Body of pancreas (tissue), 4 donors: ENCODE results near the gene MSN. TPM values are rescaled to one million over a fixed set of nuclear protein-coding genes. Genes with fewer than 3 reads are reported as not detected.
"Not testable (repeated sequence)": the region's sequence is repeated elsewhere in the genome, so short reads cannot be mapped to it uniquely, and the experiment has no call there.

Experiments used
- ATAC-seq: fragments of 150-250 bp; one replicate; pipeline ENCODE4 v1.9.1; 2016
- DNase-seq, 4 donors: peaks; one replicate each; pipeline ENCODE4 v3.0.0-alpha.2; 2019
- H3K27ac ChIP-seq, 4 donors: fragments of 200-600 bp; sonication (generic); 1 replicate in 3 of 4; 2 replicates in 1 of 4; pipeline versions ENCODE4 v1.5.1 to v1.6.1; 2016 to 2019; ENCODE audit warnings: mild to moderate bottlenecking in 1 of 4, mixed read lengths in 1 of 4, moderate library complexity in 1 of 4
- H3K27me3 ChIP-seq, 2 donors: fragments of 200-600 bp; sonication (generic); one replicate each; pipeline ENCODE4 v1.6.0; 2016; ENCODE audit warnings: mild to moderate bottlenecking in 1 of 2
- H3K36me3 ChIP-seq, 2 donors: fragments of 200-600 bp; sonication (generic); replicated peaks in 1 of 2; 2 replicates each; pipeline ENCODE4 v1.5.1; 2016; ENCODE audit warnings: low read depth in 2 of 2; ENCODE audit not compliant: insufficient read depth in 1 of 2
- H3K4me1 ChIP-seq: fragments of 200-600 bp; sonication (generic); one replicate; pipeline ENCODE4 v1.6.0; 2016
- H3K4me3 ChIP-seq, 2 donors: fragments of 200-600 bp; sonication (generic); 1 replicate in 1 of 2; 2 replicates in 1 of 2; pipeline ENCODE4 v1.5.1; 2016 to 2019
- H3K9me3 ChIP-seq, 3 donors: fragments of 200-600 bp; sonication (generic); 1 replicate in 2 of 3; 2 replicates in 1 of 3; pipeline ENCODE4 v1.5.1; 2016
- CTCF ChIP-seq, 7 experiments: fragments of 450-650 bp in 4 of 7; fragments of 200-600 bp in 3 of 7; sonication (generic) in 3 of 7; IDR thresholded peaks; one replicate each; pipeline ENCODE4 v1.5.1; 2016 to 2019; ENCODE audit warnings: antibody characterized with exemption in 7 of 7
- POLR2A ChIP-seq, 3 donors: fragments of 450-650 bp; IDR thresholded peaks; one replicate each; pipeline ENCODE4 v1.6.1; 2016; ENCODE audit warnings: antibody characterized with exemption in 3 of 3, mild to moderate bottlenecking in 2 of 3
- WGBS, 2 donors: methylation state at CpG; one replicate each; pipeline ENCODE4 v1.1.5; 2017; 5-methylcytosine and 5-hydroxymethylcytosine counted together
- intact Hi-C: fragments of 100-400 bp; cut with DNase I; formaldehyde crosslinking; loops from one replicate; pipeline ENCODE4 v1.15.1; 2023
- total RNA-seq, 2 donors: library from RNA; depleted of rRNA; stranded (reverse); fragments of >200 nt; gene quantifications; one replicate each; pipeline ENCODE4 v1.1.0, GENCODE V29; 2016

The MSN gene
- total RNA-seq, 2 donors from 2014 or later: 49.1 to 50.8 TPM

GRCh38 chrX:65643531-65644052 is 23.9 kb upstream of the MSN start:
- ATAC-seq: peak; percentile 41

GRCh38 chrX:65644621-65645289 is 22.7 kb upstream of the MSN start:
- peaks cover 25% of the 10 kb centered on the region for H3K4me1 ChIP-seq
- DNase-seq (peak; percentile 64 to 85 (median 74)), ATAC-seq (peak; percentile 92)
- no peak overlapping the region for H3K4me3 ChIP-seq
- H3K27ac ChIP-seq: peak overlapping the region in 3 of 4 donors; percentile 15 to 63 (median 59)
- H3K36me3 ChIP-seq: no peaks in the 10 kb centered on the region
- no peaks in the 10 kb centered on the region for H3K27me3 ChIP-seq
- intact Hi-C loops: no loop called here
- no peaks in the 10 kb centered on the region for H3K9me3 ChIP-seq
- WGBS, 2 donors: 40% methylated on average over 1 of the region's 1 CpG; no CpG with 5 or more reads in 1 of the 2 donors
- no peak for TF ChIP-seq POLR2A (IDR thresholded peaks at IDR 0.05)
- TF ChIP-seq CTCF (IDR thresholded peaks at IDR 0.05): no peak

More at GRCh38 chrX:65643531-65644052, 23.9 kb upstream of the MSN start:
- peak in 1 of 4 donors; percentile 4 for DNase-seq
- no peaks in the 10 kb centered on the region for H3K36me3 ChIP-seq
- WGBS, 2 donors: 8 to 57% methylated on average over 1 of the region's 1 CpG
- no peaks in the 10 kb centered on the region for H3K9me3 ChIP-seq
- peaks cover 25% of the 10 kb centered on the region for H3K4me1 ChIP-seq
- no peak for TF ChIP-seq POLR2A (IDR thresholded peaks at IDR 0.05)
- TF ChIP-seq CTCF (IDR thresholded peaks at IDR 0.05): no peak
- intact Hi-C loops: no loop called here
- H3K27me3 ChIP-seq: no peaks in the 10 kb centered on the region
- no peak overlapping the region for H3K4me3 ChIP-seq
- peak overlapping the region in 3 of 4 donors; percentile 15 to 63 (median 59) for H3K27ac ChIP-seq

GRCh38 chrX:65647801-65648200 is 19.7 kb upstream of the MSN start:
- Histone ChIP-seq H3K36me3 (no peaks in the 10 kb centered on the region), H3K4me3 (no peak overlapping the region), H3K27ac (no peak overlapping the region), H3K27me3 (no peaks in the 10 kb centered on the region), H3K9me3 (no peaks in the 10 kb centered on the region), H3K4me1 (peaks cover 21% of the 10 kb centered on the region)
- WGBS, 2 donors: 53 to 54% methylated on average over 3 of the region's 3 CpGs
- TF ChIP-seq CTCF (IDR thresholded peaks at IDR 0.05): no peak
- TF ChIP-seq POLR2A (IDR thresholded peaks at IDR 0.05): no peak
- DNase-seq (no peak), ATAC-seq (no peak)
- intact Hi-C loops: no loop called here

- Histone ChIP-seq H3K4me3 (no peak overlapping the region), H3K9me3 (no peaks in the 10 kb centered on the region), H3K4me1 (no peaks in the 10 kb centered on the region), H3K27me3 (no peaks in the 10 kb centered on the region), H3K36me3 (no peaks in the 10 kb centered on the region), H3K27ac (no peak overlapping the region)
- TF ChIP-seq POLR2A (IDR thresholded peaks at IDR 0.05) (no peak), CTCF (IDR thresholded peaks at IDR 0.05) (no peak)
- ATAC-seq: no peak
- WGBS, 2 donors: 57% methylated on average over 1 of the region's 1 CpG; no CpG with 5 or more reads in 1 of the 2 donors
- intact Hi-C loops: no loop called here
- no peak for DNase-seq
Measured at GRCh38 chrX:65652098-65652497, 15.4 kb upstream of the MSN start.

GRCh38 chrX:65657009-65657441 is 10.4 kb upstream of the MSN start:
- H3K4me3 ChIP-seq, H3K9me3 ChIP-seq, H3K27me3 ChIP-seq, ATAC-seq, H3K36me3 ChIP-seq, DNase-seq, H3K27ac ChIP-seq, intact Hi-C loops, H3K4me1 ChIP-seq: not testable (repeated sequence)
- 18 to 56% methylated on average over 1 to 2 of the region's 7 CpGs for WGBS, 2 donors
